Endothelial cell of umbilical vein (primary cell): Measurements from ENCODE around the gene DNAAF5.

Experiments
- CTCF ChIP-seq, 2 donors: IDR thresholded peaks; 1 replicate in 1 of 2; 2 replicates in 1 of 2; pipeline ENCODE4 v1.5.1; 2011; ENCODE audit warnings: low read length in 2 of 2, mild to moderate bottlenecking in 2 of 2, moderate library complexity in 2 of 2, control low read depth in 1 of 2, inconsistent platforms in 1 of 2, low read depth in 1 of 2; ENCODE audit not compliant: insufficient read depth in 1 of 2; ENCODE audit errors: extremely low read depth in 1 of 2
- EZH2 ChIP-seq: IDR thresholded peaks from 2 replicates; pipeline ENCODE4 v1.6.1; 2012; ENCODE audit warnings: borderline replicate concordance, low read depth, mild to moderate bottlenecking, moderate library complexity, low read length, inconsistent platforms; ENCODE audit not compliant: severe bottlenecking
- JUN ChIP-seq: IDR thresholded peaks from 2 replicates; pipeline ENCODE4 v1.6.1; 2011; ENCODE audit warnings: borderline replicate concordance, low read depth; ENCODE audit not compliant: insufficient read length, insufficient read depth
- MYC ChIP-seq: IDR thresholded peaks from one replicate; pipeline ENCODE4 v1.6.1; 2011; ENCODE audit warnings: mild to moderate bottlenecking, low read depth, low read length
- POLR2A ChIP-seq: IDR thresholded peaks from 2 replicates; pipeline ENCODE4 v1.6.1; 2012; ENCODE audit warnings: low read depth, mild to moderate bottlenecking, control low read depth, low read length
- POLR2AphosphoS5 ChIP-seq: IDR thresholded peaks from 2 replicates; pipeline ENCODE4 v1.6.1; 2012; ENCODE audit warnings: low read depth, mild to moderate bottlenecking, control low read depth, low read length, moderate library complexity; ENCODE audit not compliant: insufficient read depth
- TF ChIP-seq, protein P1 (sequence below): IDR thresholded peaks from 2 replicates; pipeline ENCODE4 v1.6.1; 2011; ENCODE audit not compliant: insufficient read depth, insufficient read length

- no peak for TF ChIP-seq CTCF (IDR thresholded peaks at IDR 0.05; ENCODE audit: extremely low read depth in 1 of 2, insufficient read depth in 1 of 2, low read depth in 1 of 2, low read length in 2 of 2)
- TF ChIP-seq POLR2A, result no peak
- no peak for TF ChIP-seq POLR2AphosphoS5
- no peak for TF ChIP-seq EZH2
- TF ChIP-seq, protein P1, sequence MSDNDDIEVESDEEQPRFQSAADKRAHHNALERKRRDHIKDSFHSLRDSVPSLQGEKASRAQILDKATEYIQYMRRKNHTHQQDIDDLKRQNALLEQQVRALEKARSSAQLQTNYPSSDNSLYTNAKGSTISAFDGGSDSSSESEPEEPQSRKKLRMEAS, result no peak
- no peak for TF ChIP-seq MYC
- TF ChIP-seq JUN, result no peak
Measured at GRCh38 chr7:703049-703448, 23.4 kb upstream of the DNAAF5 start.
